H9 (cell line): Measurements from ENCODE around the gene SRSF4. TPM values are rescaled to one million over a fixed set of nuclear protein-coding genes. Genes with fewer than 3 reads are reported as not detected.

Experiments
- DNase-seq: peaks from one replicate; pipeline ENCODE4 v3.0.0-alpha.2; 2017
- H2AFZ ChIP-seq: one replicate; pipeline ENCODE4 v1.6.1; 2013; ENCODE audit warnings: mild to moderate bottlenecking, low read length, control low read depth, moderate library complexity
- H2AK5ac ChIP-seq: 2 replicates; pipeline ENCODE4 v1.6.1; 2013; ENCODE audit warnings: low read length, control low read depth, mixed read lengths; ENCODE audit not compliant: insufficient read length
- H2BK120ac ChIP-seq: one replicate; pipeline ENCODE4 v1.6.1; 2013; ENCODE audit warnings: low read depth, mild to moderate bottlenecking, low read length, control low read depth, inconsistent platforms; ENCODE audit not compliant: poor library complexity, severe bottlenecking
- H2BK12ac ChIP-seq: 2 replicates; pipeline ENCODE4 v1.6.1; 2013; ENCODE audit warnings: low read length, control low read depth, mixed read lengths, low read depth; ENCODE audit not compliant: insufficient read length
- H2BK15ac ChIP-seq: 2 replicates; pipeline ENCODE4 v1.6.1; 2013; ENCODE audit warnings: low read depth, low read length, control low read depth
- H2BK20ac ChIP-seq: one replicate; pipeline ENCODE4 v1.6.1; 2013; ENCODE audit warnings: low read depth, mild to moderate bottlenecking, low read length, control low read depth, inconsistent platforms; ENCODE audit not compliant: poor library complexity, severe bottlenecking
- H2BK5ac ChIP-seq: 2 replicates; pipeline ENCODE4 v1.6.1; 2013; ENCODE audit warnings: low read length, control low read depth, mixed read lengths; ENCODE audit not compliant: insufficient read length
- H3K14ac ChIP-seq: 2 replicates; pipeline ENCODE4 v1.6.1; 2013; ENCODE audit warnings: low read length, control low read depth; ENCODE audit not compliant: insufficient read depth
- H3K18ac ChIP-seq: 2 replicates; pipeline ENCODE4 v1.6.1; 2013; ENCODE audit warnings: low read depth, mild to moderate bottlenecking, mixed read lengths, low read length, control low read depth; ENCODE audit not compliant: insufficient read length
- H3K23ac ChIP-seq: 2 replicates; pipeline ENCODE4 v1.6.1; 2013; ENCODE audit warnings: low read length, control low read depth, mixed read lengths, low read depth; ENCODE audit not compliant: insufficient read length
- H3K23me2 ChIP-seq: 2 replicates; pipeline ENCODE4 v1.6.1; 2013; ENCODE audit warnings: low read depth, mild to moderate bottlenecking, mixed read lengths, low read length, control low read depth; ENCODE audit not compliant: insufficient read length, poor library complexity, severe bottlenecking
- H3K27ac ChIP-seq: 2 replicates; pipeline ENCODE4 v1.5.1; 2013; ENCODE audit warnings: low read length, control low read depth, mixed read lengths, low read depth; ENCODE audit not compliant: insufficient read length
- H3K27me3 ChIP-seq: 2 replicates; pipeline ENCODE4 v1.6.1; 2013; ENCODE audit warnings: low read length, control low read depth, inconsistent platforms; ENCODE audit not compliant: insufficient read depth
- H3K4ac ChIP-seq: 2 replicates; pipeline ENCODE4 v1.6.1; 2013; ENCODE audit warnings: low read depth, mild to moderate bottlenecking, control low read depth, inconsistent platforms, low read length, moderate library complexity
- H3K4me1 ChIP-seq: 2 replicates; pipeline ENCODE4 v1.6.1; 2013; ENCODE audit warnings: low read length, control low read depth, inconsistent platforms; ENCODE audit not compliant: insufficient read depth
- H3K4me2 ChIP-seq: 2 replicates; pipeline ENCODE4 v1.6.1; 2013; ENCODE audit warnings: low read length, control low read depth, mixed read lengths; ENCODE audit not compliant: insufficient read length, insufficient read depth
- H3K56ac ChIP-seq: 2 replicates; pipeline ENCODE4 v1.6.1; 2013; ENCODE audit warnings: low read depth, mild to moderate bottlenecking, mixed read lengths, low read length, control low read depth; ENCODE audit not compliant: insufficient read length
- H3K79me1 ChIP-seq: 2 replicates; pipeline ENCODE4 v1.6.1; 2013; ENCODE audit warnings: low read depth, mild to moderate bottlenecking, moderate library complexity, low read length, control low read depth, inconsistent platforms; ENCODE audit not compliant: insufficient read depth, poor library complexity, severe bottlenecking
- H3K79me2 ChIP-seq: 2 replicates; pipeline ENCODE4 v1.6.1; 2013; ENCODE audit warnings: low read length, control low read depth, inconsistent platforms; ENCODE audit not compliant: insufficient read depth
- H3K9ac ChIP-seq: 2 replicates; pipeline ENCODE4 v1.6.1; 2013; ENCODE audit warnings: low read length, control low read depth, mixed read lengths; ENCODE audit not compliant: insufficient read length; ENCODE audit errors: extremely low read depth
- H3K9me3 ChIP-seq: one replicate; pipeline ENCODE4 v1.6.1; 2013; ENCODE audit warnings: low read depth, low read length, inconsistent platforms; ENCODE audit not compliant: control insufficient read depth
- H3T11ph ChIP-seq: one replicate; pipeline ENCODE4 v1.6.1; 2013; ENCODE audit warnings: mild to moderate bottlenecking, low read length, control low read depth, inconsistent platforms
- H4K20me1 ChIP-seq: one replicate; pipeline ENCODE4 v1.6.1; 2013; ENCODE audit not compliant: control insufficient read depth, insufficient read length, insufficient read depth
- H4K5ac ChIP-seq: 2 replicates; pipeline ENCODE4 v1.6.1; 2013; ENCODE audit warnings: low read depth, mild to moderate bottlenecking, mixed read lengths, low read length, control low read depth; ENCODE audit not compliant: insufficient read length
- H4K8ac ChIP-seq: replicated peaks from 2 replicates; pipeline ENCODE4 v1.6.1; 2013; ENCODE audit warnings: low read length, control low read depth, mixed read lengths, low read depth; ENCODE audit not compliant: insufficient read length
- H4K91ac ChIP-seq: 2 replicates; pipeline ENCODE4 v1.6.1; 2013; ENCODE audit warnings: low read depth, mild to moderate bottlenecking, moderate library complexity, mixed read lengths, low read length, control low read depth; ENCODE audit not compliant: insufficient read length
- H3K27ac Mint-ChIP-seq, 3 experiments: 2 replicates in 2 of 3; 3 replicates in 1 of 3; pipeline ENCODE4 v1.8.0; 2020 to 2021; ENCODE audit warnings: mixed read lengths in 3 of 3, mild to moderate bottlenecking in 1 of 3, moderate library complexity in 1 of 3
- H3K27me3 Mint-ChIP-seq: 2 replicates; pipeline ENCODE4 v1.8.0; 2021; ENCODE audit warnings: low read depth, mild to moderate bottlenecking, moderate library complexity, mixed read lengths
- H3K36me3 Mint-ChIP-seq, 3 experiments: 2 replicates in 2 of 3; 3 replicates in 1 of 3; pipeline ENCODE4 v1.8.0; 2020 to 2021; ENCODE audit warnings: low read depth in 3 of 3, mixed read lengths in 3 of 3; ENCODE audit not compliant: insufficient read depth in 1 of 3
- H3K4me1 Mint-ChIP-seq, 2 experiments: 2 replicates each; pipeline ENCODE4 v1.8.0; 2020; ENCODE audit warnings: mixed read lengths in 2 of 2
- H3K4me3 Mint-ChIP-seq, 2 experiments: 2 replicates in 1 of 2; 3 replicates in 1 of 2; pipeline ENCODE4 v1.8.0; 2020 to 2021; ENCODE audit warnings: mild to moderate bottlenecking in 2 of 2, mixed read lengths in 2 of 2, moderate library complexity in 1 of 2
- H3K9me3 Mint-ChIP-seq, 2 experiments: 2 replicates in 1 of 2; 3 replicates in 1 of 2; pipeline ENCODE4 v1.8.0; 2020; ENCODE audit warnings: mild to moderate bottlenecking in 2 of 2, mixed read lengths in 2 of 2, moderate library complexity in 1 of 2
- CTCF ChIP-seq: fragments of 200-600 bp; sonication (generic); conservative IDR thresholded peaks from 3 replicates; pipeline ENCODE4 v1.8.0; 2021; ENCODE audit warnings: antibody characterized with exemption, mild to moderate bottlenecking
- WGBS: extraction: QIAGEN DNeasy Blood & Tissue Kit; methylation state at CpG from one replicate; pipeline ENCODE4 v1.1.7; 2013; ENCODE audit warnings: missing lambda C conversion rate, low lambda C conversion rate, mixed read lengths; ENCODE audit not compliant: insufficient read length; ENCODE audit errors: extremely low coverage; 5-methylcytosine and 5-hydroxymethylcytosine counted together
- total RNA-seq: library from RNA; stranded (reverse); gene quantifications from 2 replicates; pipeline ENCODE4 v1.2.1, GENCODE V29; 2021

SRSF4 gene
- total RNA-seq, 1 experiment from 2014 or later = 90.6 TPM

GRCh38 chr1:29120367-29120766, 61.3 kb downstream of the SRSF4 start:
- no peak for DNase-seq
- H3K14ac ChIP-seq = no peak overlapping the region
- no peak overlapping the region for H3K27ac ChIP-seq
- H2BK20ac ChIP-seq = no peak overlapping the region
- H3K79me2 ChIP-seq = no peaks in the 10 kb centered on the region
- H3K56ac ChIP-seq = no peak overlapping the region
- H3T11ph ChIP-seq = no peak overlapping the region
- H2AFZ ChIP-seq = no peak overlapping the region
- no peak overlapping the region for H2BK12ac ChIP-seq
- Mint-ChIP-seq H3K4me1 (peaks cover 3% of the 10 kb centered on the region in 2 experiments), H3K9me3 (no peaks in the 10 kb centered on the region), H3K27ac (no peak overlapping the region), H3K36me3 (peaks cover 7 to 33% (median 24%) of the 10 kb centered on the region in 3 experiments), H3K27me3 (peaks cover 22% of the 10 kb centered on the region), H3K4me3 (peak overlapping the region in 1 of 2 experiments; percentile 21; a peak in 3 of 5 replicates)
- no CpG with 5 or more reads among the region's 6 CpGs for WGBS
- H2AK5ac ChIP-seq = no peak overlapping the region
- H3K23ac ChIP-seq = no peak overlapping the region
- H2BK15ac ChIP-seq = no peak overlapping the region
- H3K9me3 ChIP-seq = no peaks in the 10 kb centered on the region
- no peak overlapping the region for H4K5ac ChIP-seq
- no peak for TF ChIP-seq CTCF
- H3K4ac ChIP-seq = no peak overlapping the region
- H3K27me3 ChIP-seq = no peaks in the 10 kb centered on the region; the same call in 1 of the 2 replicates
- H2BK5ac ChIP-seq = no peak overlapping the region
- H3K9ac ChIP-seq = no peak overlapping the region
- no peak overlapping the region for H3K4me2 ChIP-seq
- H3K79me1 ChIP-seq = no peaks in the 10 kb centered on the region
- H4K91ac ChIP-seq = no peak overlapping the region
- H4K8ac ChIP-seq = no peak overlapping the region
- H2BK120ac ChIP-seq = no peak overlapping the region
- no peak overlapping the region for H3K18ac ChIP-seq
- no peaks in the 10 kb centered on the region for H3K4me1 ChIP-seq
- peaks cover 18% of the 10 kb centered on the region for H3K23me2 ChIP-seq
- no peaks in the 10 kb centered on the region for H4K20me1 ChIP-seq
